SH-SY5Y (cell line): ENCODE measurements around the gene RAB3C.

ENCODE experiments used
- GATA2 ChIP-seq: IDR thresholded peaks from 2 replicates; pipeline ENCODE4 v1.6.1; 2011; ENCODE audit warnings: mild to moderate bottlenecking, low read depth, low read length
- GATA3 ChIP-seq: IDR thresholded peaks from 2 replicates; pipeline ENCODE4 v1.6.1; 2011; ENCODE audit warnings: low read depth, mild to moderate bottlenecking, low read length, moderate library complexity

DNA sequence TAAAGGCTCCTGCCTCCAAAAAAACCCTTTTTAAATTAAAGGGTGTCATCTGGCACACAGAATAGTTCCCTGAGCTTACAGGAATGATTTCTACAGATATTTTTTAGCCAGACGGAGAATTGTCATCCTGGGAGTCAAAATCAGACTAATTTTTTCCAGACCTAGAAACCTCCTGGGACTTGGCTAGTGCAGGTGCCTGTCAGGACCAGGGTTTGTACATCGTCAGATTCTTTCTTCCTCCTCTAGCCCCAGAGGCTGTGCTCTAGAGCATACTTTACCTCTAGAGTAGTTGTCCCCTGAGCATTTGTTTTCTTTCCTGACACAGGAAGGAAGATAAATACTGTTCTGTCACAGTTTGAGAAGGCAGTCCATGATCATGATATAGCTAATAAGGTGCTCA is 52.5 kb downstream of the RAB3C start:
- TF ChIP-seq GATA2 (no peak), GATA3 (no peak)
